IMR-90 (cell line): ENCODE results near the gene DSN1.
A peak's percentile ranks its signal among the peaks of the same experiment; 100 is the strongest.

ENCODE experiments used
- CTCF ChIP-seq: conservative IDR thresholded peaks from 2 replicates; pipeline ENCODE4 v1.5.1; 2012; ENCODE audit warnings: mild to moderate bottlenecking, low read depth, low read length, improper control_type of control experiment
- POLR2A ChIP-seq: IDR thresholded peaks from 2 replicates; pipeline ENCODE4 v1.6.1; 2012; ENCODE audit warnings: mild to moderate bottlenecking, low read depth, low read length

GRCh38 chr20:36754656-36755222, 18.8 kb downstream of the DSN1 start:
- TF ChIP-seq POLR2A (no peak), CTCF (peak; percentile 81)
